T-helper 17 cell (primary cell): ENCODE results near the gene GLRA1. TPM values are rescaled to one million over a fixed set of nuclear protein-coding genes. Genes with fewer than 3 reads are reported as not detected.
"Not testable (repeated sequence)": the region's sequence is repeated elsewhere in the genome, so short reads cannot be mapped to it uniquely, and the experiment has no call there.

Experiments
- ATAC-seq: fragments of 150-1000 bp; cut with Tn5 transposase; 2 replicates; pipeline ENCODE4 v1.10.0; 2021; ENCODE audit warnings: mild to moderate bottlenecking, moderate library complexity
- DNase-seq, 3 donors: peaks; one replicate each; pipeline versions ENCODE4 v3.0.0 to v3.0.0-alpha.2; 2020 to 2021
- H3K9me3 ChIP-seq: one replicate; pipeline ENCODE4 v1.7.0; 2013; ENCODE audit warnings: low read length, mild to moderate bottlenecking; ENCODE audit not compliant: control insufficient read depth, poor library complexity, severe bottlenecking
- H3K27ac Mint-ChIP-seq: one replicate; pipeline ENCODE4 v1.8.0; 2022; ENCODE audit warnings: mild to moderate bottlenecking, moderate library complexity, mixed read lengths
- H3K27me3 Mint-ChIP-seq: one replicate; pipeline ENCODE4 v1.8.0; 2022; ENCODE audit warnings: mixed read lengths
- H3K36me3 Mint-ChIP-seq: one replicate; pipeline ENCODE4 v1.8.0; 2022; ENCODE audit warnings: low read depth, mixed read lengths
- H3K4me1 Mint-ChIP-seq: one replicate; pipeline ENCODE4 v1.8.0; 2022; ENCODE audit warnings: mild to moderate bottlenecking, mixed read lengths
- H3K4me3 Mint-ChIP-seq: one replicate; pipeline ENCODE4 v1.8.0; 2022; ENCODE audit warnings: mild to moderate bottlenecking, moderate library complexity, mixed read lengths
- total RNA-seq, 4 donors: library from RNA in 2 of 4; stranded (reverse) in 2 of 4; gene quantifications; one replicate each; pipeline ENCODE4 v1.2.3 and lab custom pipeline; 2022 to 2026

Gene GLRA1
- total RNA-seq, 2 donors from 2014 or later, result not detected

- peaks cover 3% of the 10 kb centered on the region for H3K4me1 Mint-ChIP-seq
- H3K4me3 Mint-ChIP-seq, result no peak overlapping the region
- H3K27ac Mint-ChIP-seq, result no peak overlapping the region
- H3K36me3 Mint-ChIP-seq, result peaks cover 2% of the 10 kb centered on the region
- ATAC-seq, result no peak
- DNase-seq, result no peak
- no peaks in the 10 kb centered on the region for H3K27me3 Mint-ChIP-seq
- H3K9me3 ChIP-seq, result no peaks in the 10 kb centered on the region
Observed at GRCh38 chr5:151863566-151863965, 61.1 kb downstream of the GLRA1 start.

- no peak for DNase-seq
- no peaks in the 10 kb centered on the region for H3K27me3 Mint-ChIP-seq
- no peak overlapping the region for H3K27ac Mint-ChIP-seq
- no peak for ATAC-seq
- H3K4me3 Mint-ChIP-seq, result no peak overlapping the region
- peaks cover 2% of the 10 kb centered on the region for H3K4me1 Mint-ChIP-seq
- H3K9me3 ChIP-seq, result no peaks in the 10 kb centered on the region
- peaks cover 2% of the 10 kb centered on the region for H3K36me3 Mint-ChIP-seq
Observed at GRCh38 chr5:151862811-151863472, 61.7 kb downstream of the GLRA1 start.

- H3K4me3 Mint-ChIP-seq, H3K9me3 ChIP-seq, H3K4me1 Mint-ChIP-seq, H3K27me3 Mint-ChIP-seq, DNase-seq, H3K36me3 Mint-ChIP-seq, H3K27ac Mint-ChIP-seq, ATAC-seq: not testable (repeated sequence)
Observed at GRCh38 chr5:151860867-151861266, 63.8 kb downstream of the GLRA1 start.

GRCh38 chr5:151856861-151857260, 67.8 kb downstream of the GLRA1 start:
- Mint-ChIP-seq H3K36me3 (peaks cover 4% of the 10 kb centered on the region), H3K27me3 (no peaks in the 10 kb centered on the region), H3K27ac (no peak overlapping the region), H3K4me1 (peaks cover 2% of the 10 kb centered on the region), H3K4me3 (no peak overlapping the region)
- no peak for DNase-seq
- no peaks in the 10 kb centered on the region for H3K9me3 ChIP-seq
- ATAC-seq, result no peak

GRCh38 chr5:151855701-151856100, 69.0 kb downstream of the GLRA1 start:
- Mint-ChIP-seq H3K27me3 (no peaks in the 10 kb centered on the region), H3K27ac (no peak overlapping the region), H3K4me3 (no peak overlapping the region), H3K36me3 (peaks cover 4% of the 10 kb centered on the region), H3K4me1 (peaks cover 2% of the 10 kb centered on the region)
- ATAC-seq (no peak), DNase-seq (no peak)
- H3K9me3 ChIP-seq, result no peaks in the 10 kb centered on the region

- Mint-ChIP-seq H3K27me3 (no peaks in the 10 kb centered on the region), H3K4me3 (no peak overlapping the region), H3K4me1 (no peaks in the 10 kb centered on the region), H3K36me3 (no peaks in the 10 kb centered on the region), H3K27ac (no peak overlapping the region)
- ATAC-seq, result no peak
- DNase-seq, result no peak
- no peaks in the 10 kb centered on the region for H3K9me3 ChIP-seq
Observed at GRCh38 chr5:151847871-151848270, 76.8 kb downstream of the GLRA1 start.

- H3K36me3 Mint-ChIP-seq, result no peaks in the 10 kb centered on the region
- ATAC-seq (no peak), DNase-seq (no peak)
- no peak overlapping the region for H3K4me3 Mint-ChIP-seq
- no peaks in the 10 kb centered on the region for H3K27me3 Mint-ChIP-seq
- no peak overlapping the region for H3K27ac Mint-ChIP-seq
- no peaks in the 10 kb centered on the region for H3K4me1 Mint-ChIP-seq
- no peaks in the 10 kb centered on the region for H3K9me3 ChIP-seq
Observed at GRCh38 chr5:151846765-151847164, 77.9 kb downstream of the GLRA1 start.

GRCh38 chr5:151832843-151833242, 91.8 kb downstream of the GLRA1 start:
- H3K27me3 Mint-ChIP-seq, H3K27ac Mint-ChIP-seq, H3K4me1 Mint-ChIP-seq, ATAC-seq, H3K36me3 Mint-ChIP-seq, H3K4me3 Mint-ChIP-seq, DNase-seq, H3K9me3 ChIP-seq: not testable (repeated sequence)

GRCh38 chr5:151829370-151829769, 95.3 kb downstream of the GLRA1 start:
- Mint-ChIP-seq H3K4me3 (no peak overlapping the region), H3K36me3 (peaks cover 16% of the 10 kb centered on the region), H3K4me1 (peaks cover 17% of the 10 kb centered on the region), H3K27me3 (no peaks in the 10 kb centered on the region), H3K27ac (no peak overlapping the region)
- H3K9me3 ChIP-seq, result peaks cover 4% of the 10 kb centered on the region
- DNase-seq (no peak), ATAC-seq (no peak)

GRCh38 chr5:151825445-151825844, 99.2 kb downstream of the GLRA1 start:
- peak; percentile 62 for ATAC-seq
- Mint-ChIP-seq H3K4me1 (peaks cover 23% of the 10 kb centered on the region), H3K27ac (peak overlapping the region; percentile 56), H3K27me3 (no peaks in the 10 kb centered on the region), H3K4me3 (no peak overlapping the region), H3K36me3 (peaks cover 14% of the 10 kb centered on the region)
- no peaks in the 10 kb centered on the region for H3K9me3 ChIP-seq
- peak in 1 of 3 donors; percentile 18 for DNase-seq

- peaks cover 20% of the 10 kb centered on the region for H3K4me1 Mint-ChIP-seq
- H3K9me3 ChIP-seq, result no peaks in the 10 kb centered on the region
- H3K4me3 Mint-ChIP-seq, result no peak overlapping the region
- H3K36me3 Mint-ChIP-seq, result peaks cover 10% of the 10 kb centered on the region
- DNase-seq (no peak), ATAC-seq (no peak)
- H3K27ac Mint-ChIP-seq, result no peak overlapping the region
- H3K27me3 Mint-ChIP-seq, result no peaks in the 10 kb centered on the region
Observed at GRCh38 chr5:151822141-151822540, 102.5 kb downstream of the GLRA1 start.

- ATAC-seq (no peak), DNase-seq (no peak)
- no peaks in the 10 kb centered on the region for H3K27me3 Mint-ChIP-seq
- H3K9me3 ChIP-seq, result no peaks in the 10 kb centered on the region
- H3K27ac Mint-ChIP-seq, result peak overlapping the region; percentile 34
- peaks cover 7% of the 10 kb centered on the region for H3K36me3 Mint-ChIP-seq
- peaks cover 18% of the 10 kb centered on the region for H3K4me1 Mint-ChIP-seq
- no peak overlapping the region for H3K4me3 Mint-ChIP-seq
Observed at GRCh38 chr5:151820903-151821302, 103.7 kb downstream of the GLRA1 start.

- DNase-seq, result no peak
- Mint-ChIP-seq H3K4me1 (peaks cover 16% of the 10 kb centered on the region), H3K27ac (no peak overlapping the region), H3K36me3 (peaks cover 7% of the 10 kb centered on the region), H3K27me3 (no peaks in the 10 kb centered on the region), H3K4me3 (no peak overlapping the region)
- ATAC-seq, result no peak
- H3K9me3 ChIP-seq, result no peaks in the 10 kb centered on the region
Observed at GRCh38 chr5:151820271-151820670, 104.4 kb downstream of the GLRA1 start.

GRCh38 chr5:151819830-151820229, 104.8 kb downstream of the GLRA1 start:
- H3K4me3 Mint-ChIP-seq, result no peak overlapping the region
- no peaks in the 10 kb centered on the region for H3K27me3 Mint-ChIP-seq
- H3K27ac Mint-ChIP-seq, result no peak overlapping the region
- DNase-seq (no peak), ATAC-seq (no peak)
- H3K36me3 Mint-ChIP-seq, result peaks cover 6% of the 10 kb centered on the region
- H3K9me3 ChIP-seq, result no peaks in the 10 kb centered on the region
- H3K4me1 Mint-ChIP-seq, result peaks cover 13% of the 10 kb centered on the region
